H54 (cell line): ENCODE measurements around the gene B3GNT7.
A peak's percentile ranks its signal among the peaks of the same experiment; 100 is the strongest.

Source experiments
- DNase-seq: peaks from one replicate; pipeline ENCODE4 v3.0.0; 2011; ENCODE audit warnings: low spot score, mixed read lengths; ENCODE audit not compliant: insufficient read length
- FAIRE-seq: peaks from 3 replicates; lab custom pipeline; 2011; peaks lifted over from hg19 to GRCh38; lab: Jason Lieb, UNC
- POLR2A ChIP-seq: IDR thresholded peaks from 2 replicates; pipeline ENCODE4 v1.6.1; 2011; ENCODE audit warnings: low read depth, mild to moderate bottlenecking, low read length

Gene B3GNT7

DNA sequence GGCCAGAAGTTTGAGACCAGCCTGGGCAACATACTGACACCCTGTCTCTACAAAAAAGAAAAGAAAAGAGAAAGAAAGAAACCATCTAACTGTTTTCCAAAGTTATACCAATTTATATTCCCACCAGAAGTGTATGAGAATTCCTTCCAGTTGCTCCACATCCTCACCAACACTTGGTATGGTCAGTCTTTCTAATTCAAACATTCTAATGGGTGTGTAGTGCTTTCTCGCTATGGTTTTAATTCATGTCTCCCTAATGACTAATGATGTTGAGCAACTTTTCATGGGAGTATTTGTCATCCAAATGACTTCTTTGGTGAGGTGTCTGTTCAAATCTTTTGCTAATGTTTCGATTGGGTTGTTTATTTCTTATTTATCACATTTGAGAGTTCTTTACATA lies 10.5 kb upstream of the B3GNT7 start:
- DNase-seq (no peak), FAIRE-seq (no peak)
- TF ChIP-seq POLR2A, result no peak

- FAIRE-seq (no peak), DNase-seq (no peak)
- no peak for TF ChIP-seq POLR2A
Observed at GRCh38 chr2:231385429-231385828, 10.1 kb upstream of the B3GNT7 start.

DNA sequence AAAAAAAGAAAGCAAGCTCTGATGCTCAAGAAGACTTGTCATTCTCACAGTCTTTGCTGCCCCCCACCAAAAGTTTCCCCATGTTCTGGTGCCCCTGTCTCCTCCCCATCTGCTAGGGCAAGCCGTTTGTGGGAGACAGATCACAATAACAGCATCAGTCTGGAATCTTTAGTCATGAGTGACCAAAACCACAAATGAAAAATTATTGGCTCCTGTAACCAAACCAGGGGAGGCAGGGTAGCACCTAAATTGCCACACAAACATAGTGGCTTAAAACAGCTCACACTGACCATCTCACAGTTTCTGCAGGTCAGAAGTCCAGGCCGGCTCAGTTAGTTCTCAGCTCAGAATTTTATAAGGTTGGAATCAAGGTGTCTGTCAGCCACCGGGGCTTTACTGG lies 9.1 kb upstream of the B3GNT7 start:
- no peak for TF ChIP-seq POLR2A
- peak; percentile 88 for FAIRE-seq
- peak; percentile 91 for DNase-seq

DNA sequence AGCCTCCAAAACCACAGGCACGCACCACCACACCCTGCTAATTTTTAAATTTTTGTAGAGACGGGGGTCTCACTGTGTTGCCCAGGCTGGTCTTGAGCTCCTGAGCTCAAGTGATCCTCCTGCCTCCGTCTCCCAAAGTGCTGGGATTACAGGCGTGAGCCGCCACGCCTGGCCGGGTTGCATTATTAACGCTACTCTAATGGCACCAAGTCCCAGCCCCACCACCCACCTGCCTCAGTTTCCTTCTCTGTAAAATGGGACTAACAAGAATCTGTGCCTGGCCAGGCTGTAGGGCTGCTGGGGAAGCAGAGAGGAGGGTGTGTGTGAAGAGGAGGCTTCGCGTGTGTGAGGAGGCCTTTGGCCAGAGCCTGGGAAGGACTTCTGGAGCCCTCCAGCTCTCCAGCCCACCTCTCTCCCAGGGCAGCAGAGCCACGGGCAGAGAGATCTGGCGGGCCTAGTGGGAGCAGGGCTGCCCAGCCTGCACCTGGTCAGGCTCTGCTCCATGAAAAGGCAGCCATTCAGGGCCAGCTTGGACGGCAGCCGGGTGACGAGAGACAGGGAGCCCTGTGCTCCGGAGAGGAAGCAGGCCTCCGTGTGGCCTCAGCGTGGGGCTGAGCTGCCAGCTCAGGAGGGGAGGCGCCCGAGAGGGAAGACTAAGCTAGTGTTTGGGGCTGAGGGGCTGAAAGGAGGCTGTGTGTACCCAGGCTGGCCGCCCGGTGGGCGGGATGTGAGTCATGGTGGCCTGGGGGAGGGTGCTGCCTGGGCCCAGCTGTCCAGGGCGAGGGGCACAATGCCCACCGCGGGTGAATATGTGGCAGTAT lies 7.4 kb upstream of the B3GNT7 start:
- no peak for FAIRE-seq
- peak; percentile 91 for DNase-seq
- TF ChIP-seq POLR2A, result no peak

DNA sequence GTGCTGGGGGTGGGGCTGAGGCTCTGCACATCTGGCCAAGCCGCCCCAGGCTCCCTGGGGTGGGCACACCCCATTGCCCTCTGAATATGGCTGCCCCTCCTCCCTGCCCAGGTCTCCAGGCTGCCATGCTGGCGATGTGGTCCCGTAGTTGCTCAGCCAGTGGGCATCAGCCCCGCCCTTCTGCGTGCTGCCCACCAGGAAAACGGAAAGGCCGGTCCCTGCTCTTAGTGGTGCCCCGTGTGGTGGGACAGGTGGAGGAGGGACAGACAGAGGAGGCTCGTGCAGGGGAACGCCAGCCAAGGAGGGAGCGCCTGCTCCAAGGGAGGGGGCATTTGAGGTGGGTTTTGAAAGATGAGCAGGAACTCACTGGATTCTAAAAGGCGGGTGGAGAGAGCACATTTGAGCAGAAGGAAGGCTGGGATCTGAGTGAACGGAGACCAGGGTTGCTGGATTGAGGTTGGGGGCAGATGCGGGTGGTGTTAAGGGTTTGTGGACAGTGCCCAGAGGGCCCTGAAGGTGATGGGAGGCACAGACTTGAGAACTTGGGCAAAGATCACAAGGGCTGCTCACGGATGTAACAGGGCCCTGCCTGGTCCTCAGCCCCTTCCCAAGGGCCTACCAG lies 6.7 kb upstream of the B3GNT7 start:
- FAIRE-seq, result no peak

DNA sequence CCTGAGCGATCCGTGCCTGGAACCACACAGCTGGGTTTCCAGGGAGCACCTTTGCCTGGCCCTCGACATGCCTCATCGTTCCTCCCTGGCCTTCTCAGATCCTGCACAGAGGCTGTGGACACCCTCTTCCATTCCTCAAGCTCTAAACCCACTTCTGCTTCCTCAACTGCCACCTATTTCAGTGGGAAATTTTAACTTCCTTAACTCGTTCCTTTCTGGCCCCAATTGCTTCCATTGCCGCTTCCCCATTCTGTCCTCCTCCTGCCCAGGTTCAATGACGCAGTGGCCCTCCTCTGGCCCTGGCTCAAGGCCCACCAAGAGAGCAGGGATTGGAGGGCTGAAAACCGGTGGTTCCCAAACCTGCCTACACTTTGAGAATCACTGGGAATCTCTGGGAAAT lies 4.8 kb upstream of the B3GNT7 start:
- no peak for TF ChIP-seq POLR2A
- FAIRE-seq (no peak), DNase-seq (no peak)

More for the DNA sequence above, 6.7 kb upstream of the B3GNT7 start:
- no peak for TF ChIP-seq POLR2A
- DNase-seq, result no peak

- no peak for TF ChIP-seq POLR2A
- no peak for DNase-seq
- FAIRE-seq, result no peak
Observed at GRCh38 chr2:231391981-231392380, 3.5 kb upstream of the B3GNT7 start.

GRCh38 chr2:231392431-231393148 lies 2.9 kb upstream of the B3GNT7 start:
- no peak for TF ChIP-seq POLR2A
- DNase-seq (no peak), FAIRE-seq (no peak)

- no peak for TF ChIP-seq POLR2A
- FAIRE-seq, result no peak
- DNase-seq, result no peak
Observed at GRCh38 chr2:231393149-231394131, 2.1 kb upstream of the B3GNT7 start.

DNA sequence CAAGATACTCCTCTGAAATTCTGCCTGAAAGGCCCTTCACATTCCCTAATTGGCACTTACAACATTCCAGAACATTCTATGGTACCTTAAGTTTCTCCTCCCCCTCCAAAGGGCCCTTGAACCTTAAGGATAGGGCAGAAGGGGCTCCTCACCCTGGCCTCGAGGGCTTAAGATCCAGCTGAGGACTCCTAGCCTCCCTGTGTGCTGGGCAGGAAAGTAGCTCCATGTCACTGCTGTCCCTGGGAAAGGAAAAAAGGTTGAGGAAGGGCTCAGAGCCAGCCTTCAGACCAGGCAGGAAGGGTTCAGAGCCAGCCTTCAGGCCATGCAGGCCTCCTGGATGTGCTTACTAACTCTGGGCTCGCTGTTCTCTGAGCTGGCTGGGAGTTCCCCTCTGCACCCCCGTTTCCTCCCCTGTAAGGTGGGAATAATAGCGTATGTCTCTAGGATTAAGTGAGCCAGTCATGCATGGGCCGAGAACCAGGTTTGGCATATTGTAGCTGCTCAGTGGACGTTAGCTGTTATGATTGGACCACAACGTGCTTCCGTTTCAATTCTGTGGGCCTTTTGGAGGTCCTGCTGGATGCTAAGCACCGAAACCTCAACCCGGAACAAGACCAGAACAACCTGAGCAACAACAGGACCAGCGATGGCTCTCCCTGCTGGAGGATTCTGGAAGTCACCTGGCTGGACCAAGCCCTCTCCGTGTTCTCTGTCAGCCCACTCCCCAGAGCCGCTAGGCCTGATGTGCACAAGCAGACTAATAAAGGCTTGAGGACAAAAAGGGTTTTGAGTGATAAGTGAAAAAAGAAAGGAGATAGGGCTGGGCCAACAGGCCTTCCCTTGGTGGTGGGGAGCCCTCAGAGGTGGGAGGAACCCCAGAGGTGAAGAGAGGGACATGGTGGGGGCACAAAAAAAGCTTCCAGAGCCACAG lies 1.0 kb upstream of the B3GNT7 start:
- TF ChIP-seq POLR2A, result no peak
- DNase-seq (no peak), FAIRE-seq (no peak)

DNA sequence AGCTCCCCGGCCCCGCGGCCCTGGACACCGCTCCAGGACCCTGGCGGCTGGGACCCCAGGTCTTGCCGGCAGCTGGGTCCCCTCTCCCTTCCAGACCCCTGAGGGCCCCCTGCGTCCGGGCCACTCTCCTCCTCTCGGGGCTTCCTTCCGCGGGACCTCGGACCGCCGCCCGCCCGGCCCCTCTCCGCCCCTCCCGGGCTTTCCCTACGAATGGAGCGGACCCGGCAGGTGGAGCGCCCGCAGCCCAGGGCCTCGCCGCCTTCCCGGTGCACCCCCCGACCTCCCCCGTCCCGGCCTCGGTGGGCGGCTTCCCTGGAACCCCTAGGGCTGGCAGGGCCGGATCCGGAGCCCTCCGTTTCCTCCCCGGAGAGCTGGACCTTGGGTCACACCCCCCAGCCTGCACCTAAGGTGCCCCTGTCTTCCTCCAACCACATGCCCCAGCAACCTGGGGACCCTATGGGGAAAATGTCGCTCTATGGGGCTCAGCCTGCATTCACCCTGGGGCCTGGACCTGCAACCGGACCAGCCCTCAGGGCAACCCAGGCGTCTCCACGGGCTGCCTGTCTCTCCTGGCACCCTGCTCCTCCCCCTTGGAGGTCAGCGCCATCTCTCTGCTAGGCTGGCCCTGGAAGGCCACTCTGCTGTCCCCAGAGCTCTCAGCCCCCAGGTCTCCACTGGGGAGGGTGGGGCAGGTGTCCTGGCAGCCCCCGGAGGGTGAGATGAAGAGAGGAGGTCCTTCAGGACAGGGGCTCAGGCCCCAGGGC lies 730 bp downstream of the B3GNT7 start:
- TF ChIP-seq POLR2A, result no peak
- no peak for FAIRE-seq
- no peak for DNase-seq
